22Rv1 (cell line): Measurements from ENCODE around the gene HRNR.

Experiments used
- CTCF ChIP-seq: fragments of 450-650 bp; IDR thresholded peaks from 2 replicates; pipeline ENCODE4 v1.5.1; 2017; ENCODE audit warnings: mild to moderate bottlenecking
- ZFX ChIP-seq: fragments of 450-650 bp; IDR thresholded peaks from 2 replicates; pipeline ENCODE4 v1.6.1; 2017; ENCODE audit warnings: antibody characterized with exemption, borderline replicate concordance

- TF ChIP-seq CTCF (no peak), ZFX (no peak)
Observed at GRCh38 chr1:152162792-152163463, 61.1 kb downstream of the HRNR start.
